HG02870 (cell line): ENCODE measurements around the gene CFDP1.

ENCODE experiments used
- ATAC-seq: cut with Tn5 transposase; IDR thresholded peaks from one replicate; pipeline ENCODE4 v1.9.1; 2021; ENCODE audit warnings: mild to moderate bottlenecking, moderate library complexity; ENCODE audit not compliant: unreplicated experiment

CFDP1 gene

DNA sequence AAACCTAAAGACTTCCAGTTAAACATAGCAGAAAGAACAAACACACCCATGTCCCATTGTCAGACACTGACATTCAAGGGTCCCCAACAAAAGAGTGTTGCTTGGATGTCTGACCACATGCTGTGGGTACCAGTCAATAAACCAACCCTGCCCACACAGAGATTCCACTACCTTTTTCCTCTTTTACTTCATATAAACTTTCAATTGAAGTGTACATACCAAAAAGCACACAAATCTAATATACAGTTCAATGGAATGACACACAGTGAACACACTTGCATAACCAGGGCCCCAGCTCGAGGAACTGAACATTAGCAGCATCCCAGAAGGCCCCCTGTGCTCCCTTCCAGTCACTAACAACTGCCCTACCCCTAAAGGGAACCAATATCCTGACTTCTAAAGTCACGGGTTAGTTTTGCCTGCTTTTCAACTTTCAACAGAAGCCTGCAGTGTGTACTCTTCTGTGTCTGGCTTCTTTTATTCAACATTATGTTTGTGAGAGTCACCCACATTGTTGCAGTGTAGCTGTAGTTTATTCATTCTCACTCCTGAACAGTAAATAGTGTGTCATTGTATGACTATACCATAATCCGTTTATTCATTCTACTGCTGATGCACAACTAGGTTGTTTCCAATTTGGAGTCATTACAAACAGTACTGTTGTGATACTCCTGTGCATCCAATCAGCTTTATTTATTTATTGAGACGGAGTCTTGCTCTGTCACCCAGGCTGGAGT is 18.0 kb downstream of the CFDP1 start:
- ATAC-seq: no peak

DNA sequence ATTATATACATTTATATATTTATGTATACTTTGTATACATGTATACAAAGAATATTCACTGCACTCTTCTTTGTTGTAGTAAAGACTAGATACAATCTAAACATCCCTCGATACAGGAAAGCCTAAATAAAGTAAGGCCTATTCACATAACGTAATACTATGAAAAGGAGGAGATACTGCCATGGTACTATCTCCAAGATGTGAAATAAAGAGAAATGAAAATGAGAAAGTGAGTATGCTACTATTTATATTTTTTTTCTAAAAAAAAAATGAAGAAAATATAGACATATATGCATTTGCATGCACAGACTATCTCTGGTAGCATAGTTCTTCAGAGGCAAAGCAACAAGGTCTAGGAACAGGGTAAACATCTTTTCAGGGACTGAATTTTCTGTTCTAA is 19.4 kb downstream of the CFDP1 start:
- no peak for ATAC-seq

DNA sequence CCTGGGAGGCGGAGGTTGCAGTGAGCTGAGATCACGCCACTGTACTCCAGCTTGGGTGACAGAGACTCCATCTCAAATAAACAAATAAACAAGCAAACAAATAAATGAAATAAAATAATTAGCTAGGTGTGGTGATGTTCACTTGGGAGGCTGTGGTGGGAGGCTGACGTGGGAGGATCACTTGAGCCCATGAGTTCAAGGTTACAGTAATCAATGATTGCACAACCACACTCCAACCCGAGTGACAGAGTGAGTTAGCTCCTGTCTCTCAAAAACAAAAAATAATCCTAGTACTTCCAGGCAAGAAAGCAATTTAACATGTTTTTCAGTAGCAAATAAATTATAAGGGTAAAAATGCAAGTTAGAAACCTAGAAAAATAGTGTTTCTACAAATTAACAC is 26.4 kb downstream of the CFDP1 start:
- no peak for ATAC-seq

DNA sequence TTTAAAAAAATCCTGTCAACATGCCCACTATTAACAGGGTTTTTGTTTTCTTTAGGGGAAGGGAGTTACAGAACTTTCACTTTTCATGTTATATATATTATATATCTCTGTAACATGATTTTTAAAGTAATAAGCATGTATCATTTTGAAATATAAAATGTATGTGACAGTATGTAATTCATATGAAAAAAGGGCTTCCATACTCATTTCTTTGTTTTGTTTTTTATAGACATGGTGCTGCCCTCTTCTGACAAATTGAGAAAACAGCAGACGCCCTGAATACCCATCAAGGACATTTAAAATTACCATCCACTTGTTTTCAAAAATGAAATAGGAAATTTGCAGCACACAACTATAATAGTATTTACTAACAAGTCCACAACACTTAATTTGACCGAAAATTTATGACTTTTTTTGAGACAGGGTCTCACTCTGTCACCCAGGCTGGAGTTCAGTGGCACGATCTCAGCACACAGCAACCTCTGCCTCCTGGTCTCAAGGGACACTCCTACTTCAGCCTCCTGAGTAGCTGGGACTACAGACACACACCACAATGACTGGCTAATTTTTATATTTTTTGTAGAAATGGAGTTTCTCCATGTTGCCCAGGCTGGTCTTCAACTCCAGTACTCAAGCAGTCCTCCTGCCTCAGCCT is 30.4 kb downstream of the CFDP1 start:
- ATAC-seq: no peak

DNA sequence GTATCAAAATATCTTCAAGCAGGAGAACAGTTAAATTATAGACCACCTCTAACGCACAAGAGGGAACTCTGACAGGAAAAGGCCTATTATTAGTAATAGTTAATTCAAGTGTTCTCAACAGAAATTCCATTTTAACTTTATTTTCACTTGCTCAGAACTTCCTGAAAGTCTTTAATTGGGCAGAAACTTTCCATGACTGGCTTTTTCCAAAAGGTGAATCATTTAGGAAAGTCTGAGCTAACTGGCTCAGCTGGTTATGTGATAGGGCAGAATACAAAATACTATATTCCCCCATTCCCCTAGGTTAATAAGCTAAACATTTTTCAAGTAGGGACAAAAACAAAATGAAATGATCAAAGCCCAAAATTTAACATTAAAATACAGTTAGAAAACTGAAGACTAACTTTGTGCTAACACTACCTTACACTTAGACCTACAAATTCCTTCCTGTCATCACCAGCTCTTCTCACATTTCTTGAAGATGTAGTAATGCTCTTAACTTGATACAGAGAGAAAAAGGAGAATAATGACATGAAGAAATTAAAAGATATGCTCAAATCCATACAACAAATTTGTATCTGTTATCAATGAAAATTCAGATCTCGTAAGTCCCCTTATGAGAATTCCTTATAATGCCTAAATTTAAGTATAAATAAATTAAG is 31.0 kb downstream of the CFDP1 start:
- no peak for ATAC-seq

DNA sequence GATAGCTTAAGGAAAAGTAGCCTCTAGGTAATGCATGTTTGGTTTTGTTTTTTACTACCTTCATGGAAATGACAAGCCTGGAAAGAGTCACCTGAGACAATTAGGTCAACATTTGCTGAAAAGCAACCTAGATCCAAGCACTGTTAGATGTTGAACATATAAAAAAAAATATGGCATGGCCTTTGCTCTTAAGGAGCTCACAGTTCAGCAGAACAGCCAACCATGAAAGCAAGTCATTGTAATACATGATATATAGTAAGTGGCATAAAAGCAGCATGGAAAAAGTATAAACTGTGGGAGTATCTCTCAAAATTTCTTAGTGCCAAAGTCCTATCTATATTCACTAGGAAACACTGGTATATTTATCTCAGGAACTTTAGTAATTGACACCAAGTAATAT is 31.6 kb downstream of the CFDP1 start:
- no peak for ATAC-seq

DNA sequence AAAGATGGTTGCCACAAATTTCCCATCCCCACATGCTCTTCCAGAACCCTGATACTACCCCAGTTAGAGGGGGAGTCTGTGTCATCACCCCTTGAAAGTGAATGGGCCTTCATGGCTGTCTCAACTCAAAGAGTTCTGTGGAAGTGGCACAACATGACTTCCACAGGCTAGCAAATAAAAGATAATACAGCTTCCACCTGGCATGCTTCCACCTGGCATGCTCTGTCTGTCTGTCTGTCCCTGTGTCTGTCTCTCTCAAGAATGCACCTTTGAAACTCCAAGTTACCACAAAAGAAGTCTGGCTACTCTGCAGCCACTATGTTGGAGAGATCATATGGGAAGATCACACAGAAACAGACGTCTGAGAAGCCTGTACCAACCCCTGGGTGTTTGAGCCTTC is 35.0 kb downstream of the CFDP1 start:
- no peak for ATAC-seq

DNA sequence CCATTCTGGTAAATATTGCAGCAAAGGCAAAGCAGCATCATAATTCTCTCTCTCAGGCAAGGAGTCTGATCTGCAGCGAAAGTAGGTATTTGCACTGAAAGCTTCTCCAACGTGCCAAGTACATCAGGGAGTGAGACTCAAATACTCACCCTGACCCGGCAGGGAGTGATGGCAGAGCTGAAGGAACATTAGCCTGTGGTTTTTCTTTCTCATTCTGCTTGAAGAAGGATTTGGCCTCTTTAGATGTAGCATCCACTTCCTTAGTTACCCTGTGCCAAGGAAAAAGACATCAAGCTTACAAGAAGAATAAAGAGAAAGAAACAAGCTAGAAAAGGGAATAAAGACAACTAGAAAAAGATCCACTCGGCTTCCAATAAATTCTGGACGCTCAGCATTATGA is 38.4 kb downstream of the CFDP1 start:
- no peak for ATAC-seq

DNA sequence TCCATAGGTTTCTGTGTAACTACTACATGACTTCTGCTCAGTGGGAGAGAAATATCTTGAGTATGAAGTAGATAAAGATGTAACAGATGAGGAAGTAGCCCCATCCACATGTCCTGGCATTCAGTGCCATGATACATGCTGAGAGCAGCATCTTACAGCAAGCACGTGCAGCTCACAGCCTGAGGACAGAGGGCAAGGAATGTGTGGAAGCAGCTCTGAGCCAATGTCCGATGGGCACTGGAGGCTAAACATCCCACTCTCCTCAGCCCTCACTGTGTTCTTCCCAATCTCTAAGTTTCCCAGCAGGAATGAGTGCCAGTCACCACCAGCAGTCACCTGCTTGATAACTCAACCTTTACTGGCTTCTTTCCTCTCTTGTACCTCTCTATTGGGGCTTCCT is 40.4 kb downstream of the CFDP1 start:
- no peak for ATAC-seq

DNA sequence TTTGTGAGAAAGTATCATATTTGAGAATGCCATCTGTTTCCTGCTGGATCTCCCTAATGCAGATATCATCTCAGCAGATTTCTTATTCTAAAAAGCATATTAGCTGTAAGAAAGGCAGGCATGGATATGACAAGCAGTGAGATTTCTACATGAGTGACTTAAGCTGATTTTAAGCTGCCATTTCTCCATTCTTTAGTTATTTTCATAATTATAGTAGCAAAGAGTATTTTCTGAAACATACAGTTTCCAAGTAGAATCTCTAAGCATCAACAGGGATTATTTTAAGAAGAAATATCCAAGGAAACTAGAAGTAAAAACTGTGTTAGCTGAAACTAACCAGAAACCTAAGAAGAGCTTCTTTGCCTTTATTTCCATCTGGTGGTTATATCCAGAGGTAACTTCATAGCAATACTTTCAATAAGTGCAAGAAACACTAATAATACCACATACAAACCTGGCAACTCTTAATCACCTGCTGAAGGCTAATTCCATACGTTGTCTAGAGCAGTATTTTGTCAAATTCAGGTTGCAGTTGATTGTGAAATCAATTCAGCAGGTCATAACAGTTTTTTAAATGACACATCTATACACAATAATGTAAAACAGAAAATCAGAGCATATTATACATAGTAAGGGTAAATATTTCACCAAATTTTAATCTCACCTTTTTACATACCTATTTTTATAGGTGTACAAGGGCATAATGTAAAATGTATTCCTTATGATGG is 42.2 kb downstream of the CFDP1 start:
- no peak for ATAC-seq

DNA sequence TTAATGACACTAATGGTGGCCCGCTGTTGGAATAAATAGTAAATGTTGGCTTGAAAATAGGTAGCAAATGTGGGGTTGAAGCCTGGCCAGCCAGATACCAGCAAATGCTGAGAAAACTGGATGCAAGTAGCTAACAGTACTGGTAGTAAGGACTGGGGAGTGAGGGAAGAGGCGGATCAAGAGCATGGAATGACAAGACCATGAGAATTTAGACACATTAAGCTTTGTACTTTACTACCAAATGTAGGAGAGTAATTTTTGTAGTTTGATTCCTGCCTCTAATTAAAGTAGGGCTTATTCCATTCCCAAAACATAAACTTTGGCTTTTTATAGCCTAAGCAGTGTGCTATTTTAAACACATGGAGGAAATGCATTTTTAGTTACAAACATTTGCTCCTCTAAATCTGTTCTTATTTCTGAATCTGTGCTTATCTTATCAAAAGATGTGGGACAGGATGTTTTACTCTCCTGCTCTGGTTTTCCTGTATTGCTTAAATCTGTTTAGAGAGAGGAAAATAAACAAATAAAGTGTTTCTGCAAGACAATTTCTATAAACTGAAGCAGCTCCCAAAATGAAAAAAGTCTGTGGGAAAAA is 44.1 kb downstream of the CFDP1 start:
- no peak for ATAC-seq

DNA sequence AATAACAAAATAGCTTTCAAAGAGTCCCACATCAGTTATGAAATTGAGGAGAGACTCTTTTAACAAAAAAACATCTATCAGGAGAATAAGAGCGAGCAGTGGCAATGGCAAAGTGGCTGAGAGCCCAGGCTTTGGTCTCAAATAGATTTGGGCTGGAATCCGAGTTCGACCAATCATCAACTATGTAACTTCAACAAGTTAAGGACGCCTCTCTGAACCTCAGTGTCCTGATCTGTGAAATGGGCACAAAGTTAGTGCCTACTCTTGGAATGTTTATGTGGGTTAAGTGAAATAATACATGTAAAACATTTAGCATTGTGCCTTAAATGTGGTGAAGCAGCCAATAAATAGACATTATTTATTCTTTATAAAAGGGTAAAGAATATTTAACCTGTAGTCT is 45.4 kb downstream of the CFDP1 start:
- no peak for ATAC-seq

DNA sequence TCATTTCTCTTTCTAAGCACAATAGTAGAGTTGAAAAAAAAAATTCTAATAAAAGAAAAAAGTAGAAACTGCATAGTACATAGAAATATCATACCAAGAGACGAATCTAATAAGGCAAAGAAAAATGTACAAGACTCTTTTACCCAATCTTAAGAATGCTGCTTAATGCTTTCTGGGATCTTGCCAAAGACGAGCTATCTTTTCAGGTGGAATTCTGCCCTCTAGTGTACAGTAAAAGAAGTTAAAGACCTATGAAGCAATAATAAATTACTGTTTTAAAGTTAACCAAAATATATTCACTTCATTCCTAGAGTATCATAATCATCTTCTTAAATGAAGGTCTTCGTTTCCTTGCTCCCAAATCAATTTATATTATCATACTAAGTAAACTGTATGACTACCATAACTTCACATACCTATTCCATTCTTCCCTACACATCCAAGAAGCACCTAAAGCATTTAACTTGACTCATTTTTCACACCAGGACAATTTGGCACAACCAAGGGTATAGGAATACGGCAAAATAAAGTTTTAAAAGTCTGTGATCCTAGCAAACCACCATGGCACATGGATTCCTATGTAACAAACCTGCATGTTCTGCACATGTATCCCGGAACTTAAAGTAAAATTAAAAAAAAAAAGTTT is 47.7 kb downstream of the CFDP1 start:
- ATAC-seq: no peak

DNA sequence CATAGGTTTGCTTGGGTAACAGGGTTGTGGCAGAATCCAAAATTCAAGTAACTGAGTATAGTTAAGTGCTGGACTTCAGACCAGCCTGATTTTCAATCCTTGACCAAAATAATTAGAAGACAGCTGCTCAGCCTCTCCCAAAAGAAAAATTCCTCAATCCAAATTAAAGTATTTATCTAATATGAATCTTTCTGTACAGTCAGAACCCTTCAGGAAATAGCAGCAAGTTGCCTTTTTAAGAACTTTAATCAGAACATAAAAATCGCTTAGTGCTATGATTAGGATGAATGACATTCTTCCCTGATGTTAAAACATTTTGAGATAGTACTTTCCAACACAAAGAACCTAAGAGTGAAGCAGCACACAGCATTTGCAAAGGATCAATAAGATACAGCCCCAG is 50.2 kb downstream of the CFDP1 start:
- no peak for ATAC-seq

DNA sequence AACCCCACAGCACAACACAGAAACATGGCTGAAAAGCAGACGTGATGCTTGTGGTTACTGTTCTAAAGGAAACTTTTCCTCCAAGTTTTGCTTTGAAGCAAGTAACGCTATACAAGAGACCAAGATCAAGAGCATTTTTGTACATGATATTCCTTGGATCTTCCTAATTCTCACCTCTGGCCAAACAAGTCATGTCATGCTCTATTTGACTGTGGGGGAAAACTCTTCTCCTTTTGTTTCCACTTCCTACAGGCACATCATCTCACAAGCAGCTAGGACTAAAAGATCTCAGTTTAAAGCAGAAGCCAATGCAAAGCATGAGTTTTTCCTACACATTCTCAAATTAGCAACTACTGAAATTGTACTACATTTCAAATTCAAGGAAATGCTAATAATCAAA is 50.7 kb downstream of the CFDP1 start:
- no peak for ATAC-seq

DNA sequence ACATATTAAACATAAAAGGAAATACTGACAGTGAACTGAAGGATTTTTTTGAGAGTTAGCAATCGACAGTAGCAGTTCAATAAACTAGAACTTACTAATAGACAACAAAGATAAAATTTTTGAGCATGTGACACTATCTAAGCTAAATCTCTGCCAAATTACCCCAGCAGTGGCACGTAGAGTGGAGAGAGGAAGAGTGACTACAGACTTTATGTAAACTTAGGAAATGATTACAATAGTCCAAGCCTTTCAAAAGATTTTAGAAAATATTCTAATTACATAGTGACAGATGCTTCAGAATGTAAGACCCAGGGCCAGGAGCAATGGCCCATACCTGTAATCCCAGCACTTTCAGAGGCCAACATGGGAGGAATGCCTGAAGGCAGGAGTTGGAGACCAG is 52.4 kb downstream of the CFDP1 start:
- ATAC-seq: no peak

DNA sequence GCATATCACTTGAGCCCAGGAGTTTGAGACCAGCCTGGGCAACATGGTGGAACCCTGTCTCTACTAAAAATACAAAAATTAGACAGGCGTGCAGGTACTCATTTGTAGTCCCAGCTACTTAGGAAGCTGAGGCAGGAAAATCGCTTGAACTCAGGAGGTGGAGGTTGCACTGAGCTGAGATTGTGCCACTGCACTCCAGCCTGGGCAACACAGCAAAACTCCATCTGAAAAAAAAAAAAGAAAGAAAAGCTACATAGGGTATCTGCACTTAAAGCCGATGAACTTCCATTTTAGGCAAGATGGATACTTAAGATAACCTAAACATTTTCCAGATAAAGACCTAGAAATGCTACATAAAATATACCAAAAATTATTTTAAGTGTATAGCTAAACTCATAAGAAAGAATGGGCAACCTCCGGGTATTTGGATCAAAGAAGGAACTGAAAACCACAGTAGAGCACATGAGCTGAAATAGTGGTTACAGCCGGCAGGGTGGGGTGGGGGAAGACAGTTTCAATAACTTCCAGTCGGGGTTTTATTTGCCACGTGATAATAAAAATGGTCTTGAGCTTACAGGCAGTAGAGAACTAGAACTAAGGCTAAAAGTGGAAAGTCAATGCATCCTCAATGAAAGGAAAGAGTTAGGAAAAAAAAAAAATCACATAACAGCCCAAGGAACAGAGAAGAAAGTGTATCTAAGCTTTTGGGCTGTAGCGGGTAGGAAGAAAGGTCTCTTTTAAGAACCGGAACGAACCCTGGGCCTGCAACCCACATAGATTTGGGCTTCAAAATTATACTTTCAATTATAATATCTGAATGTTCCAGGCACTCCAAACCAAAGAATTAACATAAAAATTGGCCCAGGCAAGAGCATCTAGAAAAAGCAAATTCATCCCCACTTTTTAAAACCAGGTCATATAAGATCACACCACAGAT is 53.1 kb downstream of the CFDP1 start:
- ATAC-seq: peak; percentile 71

DNA sequence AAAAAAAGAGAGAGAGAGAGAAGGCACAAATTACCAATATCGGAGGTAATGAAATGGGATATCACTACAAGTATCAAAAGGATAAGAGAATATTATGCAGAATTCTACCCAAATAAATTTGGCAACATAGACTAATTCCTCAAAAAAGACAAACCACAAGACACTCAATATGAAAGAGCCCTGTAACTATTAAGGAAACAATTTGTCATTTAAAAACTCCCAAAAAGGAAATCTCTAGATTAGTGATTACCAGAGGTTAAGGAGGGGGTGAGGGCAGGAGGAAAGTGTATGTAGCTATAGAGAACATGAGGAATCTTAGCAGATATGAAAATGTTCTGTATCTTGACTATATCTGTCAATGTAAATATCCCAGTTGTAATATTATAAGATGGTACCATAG is 54.0 kb downstream of the CFDP1 start:
- peak; percentile 58 for ATAC-seq

DNA sequence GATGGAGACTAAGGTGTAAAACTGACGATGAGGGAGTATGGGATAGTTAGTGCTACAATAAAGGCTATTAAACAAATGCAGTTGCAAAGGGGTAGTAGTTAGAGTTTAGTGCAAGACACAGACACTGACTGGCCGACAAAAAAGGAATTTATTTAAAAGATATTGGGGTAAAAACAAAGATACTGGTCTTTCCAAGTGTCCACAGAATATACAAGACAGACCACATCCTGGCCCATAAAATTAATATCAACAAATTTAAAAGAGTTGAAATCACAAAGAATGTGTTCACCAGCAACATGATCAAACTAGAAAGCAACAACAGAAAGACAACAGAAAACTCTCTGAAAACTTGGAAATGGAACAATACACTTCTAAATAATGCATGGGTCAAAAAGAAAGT is 54.7 kb downstream of the CFDP1 start:
- no peak for ATAC-seq
